Activated naive CD4-positive, alpha-beta T cell treated with anti-CD3 and anti-CD28 coated beads for 36 hours (primary cell): ENCODE results near the gene CDHR3. TPM values are rescaled to one million over a fixed set of nuclear protein-coding genes. Genes with fewer than 3 reads are reported as not detected.

Experiments
- CTCF ChIA-PET: fragments of 350-600 bp; sonication (Branson Sonifier 250); formaldehyde crosslinking; loops from one replicate; lab custom pipeline; 2021; ENCODE audit warnings: antibody characterized with exemption; lab: Charles Lee
- DNase-seq: peaks from one replicate; pipeline ENCODE4 v3.0.0-alpha.2; 2020
- H3K27ac Mint-ChIP-seq: one replicate; pipeline ENCODE4 v1.8.0; 2021; ENCODE audit warnings: mild to moderate bottlenecking, mixed read lengths
- H3K27me3 Mint-ChIP-seq: one replicate; pipeline ENCODE4 v1.8.0; 2021; ENCODE audit warnings: low read depth, mixed read lengths
- H3K36me3 Mint-ChIP-seq: one replicate; pipeline ENCODE4 v1.8.0; 2021; ENCODE audit warnings: low read depth, mixed read lengths
- H3K4me1 Mint-ChIP-seq: one replicate; pipeline ENCODE4 v1.8.0; 2021; ENCODE audit warnings: low read depth, mixed read lengths
- H3K4me3 Mint-ChIP-seq: one replicate; pipeline ENCODE4 v1.8.0; 2021; ENCODE audit warnings: mild to moderate bottlenecking, moderate library complexity, mixed read lengths
- H3K9me3 Mint-ChIP-seq: one replicate; pipeline ENCODE4 v1.8.0; 2021; ENCODE audit warnings: mixed read lengths
- intact Hi-C: fragments of 100-400 bp; cut with micrococcal nuclease; formaldehyde crosslinking; loops from one replicate; pipeline ENCODE4 v1.15.1; 2023
- total RNA-seq, 2 experiments: library from RNA; stranded (reverse); gene quantifications; one replicate each; pipeline ENCODE4 v1.2.3, GENCODE V29; 2021

Gene CDHR3
- total RNA-seq, 2 experiments from 2014 or later = 0.52 to 0.93 TPM

DNA sequence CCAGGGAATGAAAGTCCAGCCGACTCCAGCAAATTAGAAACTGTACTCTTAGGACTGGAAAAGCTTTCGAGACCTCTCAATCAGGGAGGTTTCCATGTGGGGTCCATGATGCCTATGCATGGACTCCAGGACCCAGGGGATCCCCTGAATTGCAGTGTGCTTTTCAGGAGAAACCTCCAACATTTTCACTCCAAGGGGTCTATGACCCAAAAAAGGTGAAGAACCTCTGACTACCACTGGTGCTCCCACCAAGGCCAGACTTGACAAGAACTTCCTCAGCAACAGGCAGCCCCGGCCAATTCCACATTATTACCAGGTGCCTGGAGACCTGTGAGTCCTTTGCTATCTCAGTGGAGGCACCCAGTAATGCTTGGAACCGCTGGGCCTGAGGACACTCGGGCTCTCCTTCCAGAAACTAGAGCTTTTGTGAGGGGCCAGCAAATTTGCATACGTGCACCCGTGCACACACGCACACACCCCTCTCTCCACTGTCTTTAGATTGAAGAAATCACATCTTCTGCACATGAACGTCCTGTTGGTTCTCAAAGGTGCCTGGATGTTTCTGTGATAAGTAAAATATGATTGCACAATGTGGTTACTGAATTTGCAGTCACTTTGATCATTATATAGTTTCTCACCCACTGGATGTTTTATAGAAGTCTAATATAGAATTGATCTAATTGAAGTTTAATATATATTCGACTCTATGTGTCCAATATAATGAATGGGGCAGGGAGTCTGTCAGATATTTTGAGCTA lies 94.3 kb downstream of the CDHR3 start:
- Mint-ChIP-seq H3K36me3 (no peaks in the 10 kb centered on the region), H3K4me1 (peaks cover 23% of the 10 kb centered on the region), H3K27ac (no peak overlapping the region), H3K27me3 (no peaks in the 10 kb centered on the region), H3K9me3 (no peaks in the 10 kb centered on the region), H3K4me3 (no peak overlapping the region)
- no peak for DNase-seq
- CTCF ChIA-PET = interaction anchor here (0.5 to 8.2 kb wide), 21 partner anchors 9 to 119 kb away, joined by 3 to 185 read pairs (median 4); no protein-coding TSS in a partner anchor
- intact Hi-C loops = loop anchor here (1.0 to 10.0 kb wide), 3 partner anchors 96 to 407 kb away; no protein-coding TSS in a partner anchor

DNA sequence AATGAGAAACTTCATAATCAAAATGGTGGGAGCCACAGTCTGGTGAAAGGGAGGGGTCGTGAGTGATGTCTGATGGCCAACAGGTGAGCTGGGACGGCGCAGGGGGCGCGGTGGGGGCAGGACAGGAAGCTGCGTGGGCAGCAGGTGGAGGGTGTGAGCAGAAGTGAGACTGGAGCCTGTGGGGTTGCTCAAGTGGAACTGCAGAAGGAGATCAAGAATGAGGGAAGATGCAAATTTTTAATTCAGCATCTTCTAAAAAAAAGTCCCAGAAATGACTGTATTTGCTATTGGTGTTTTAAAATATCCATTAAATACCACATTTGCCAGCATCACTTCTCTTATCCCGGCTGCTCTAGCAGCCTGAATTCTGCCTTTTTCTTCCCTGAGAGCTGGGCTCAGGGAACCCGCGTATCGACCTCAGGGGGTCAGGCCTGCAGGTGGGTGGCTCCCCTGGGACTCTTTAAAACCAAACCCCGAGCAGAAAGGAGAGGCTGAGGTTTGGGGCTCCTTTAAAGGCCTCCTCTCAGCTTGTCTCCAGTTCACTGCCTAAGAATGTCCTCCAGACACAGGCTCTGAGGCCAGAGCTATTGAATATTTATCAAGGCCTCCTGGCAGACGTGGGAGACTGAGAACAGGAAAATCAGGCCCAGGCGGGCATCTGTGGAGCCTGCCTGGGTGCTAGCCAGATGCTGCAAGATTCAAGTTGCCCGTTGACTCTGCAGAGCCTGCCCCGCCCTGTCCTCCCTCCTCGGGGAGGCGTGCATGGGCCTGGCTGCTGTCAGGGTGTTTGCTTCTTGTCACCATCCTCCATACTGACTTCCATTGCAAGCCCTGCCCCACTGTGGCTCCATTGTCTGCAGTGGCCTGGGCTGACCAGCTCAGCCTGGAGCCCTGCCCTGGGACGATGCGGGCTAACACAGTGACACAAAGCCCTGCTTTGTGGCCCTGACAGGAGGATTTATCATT lies 95.2 kb downstream of the CDHR3 start:
- peak; percentile 48 for DNase-seq
- Mint-ChIP-seq H3K4me1 (peaks cover 32% of the 10 kb centered on the region), H3K36me3 (no peaks in the 10 kb centered on the region), H3K27me3 (no peaks in the 10 kb centered on the region), H3K27ac (no peak overlapping the region), H3K4me3 (no peak overlapping the region), H3K9me3 (no peaks in the 10 kb centered on the region)
- intact Hi-C loops = loop anchor here (1.0 to 10.0 kb wide), 3 partner anchors 95 to 407 kb away; no protein-coding TSS in a partner anchor
- CTCF ChIA-PET = interaction anchor here (0.5 to 8.2 kb wide), 16 partner anchors 9 to 118 kb away, joined by 3 to 185 read pairs (median 4); no protein-coding TSS in a partner anchor

DNA sequence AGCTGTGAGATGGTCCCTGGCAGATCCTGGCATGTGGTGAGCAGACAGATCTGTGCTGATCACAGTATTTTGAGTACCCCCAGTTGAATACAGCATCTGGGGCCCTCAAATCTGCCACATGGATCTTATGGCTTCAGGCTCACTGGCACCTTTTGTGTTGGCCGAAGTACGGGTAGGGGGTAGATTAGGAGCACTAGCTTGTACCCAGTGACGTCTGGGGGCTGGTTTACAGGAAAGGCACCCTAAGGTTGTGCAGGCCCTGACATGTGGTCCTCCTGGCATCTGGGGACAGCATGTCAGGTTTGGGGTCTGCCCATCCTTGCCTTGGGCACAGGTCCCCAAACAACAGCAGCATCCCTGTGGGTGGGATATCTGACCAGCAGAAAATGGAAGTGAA lies 95.9 kb downstream of the CDHR3 start:
- peaks cover 37% of the 10 kb centered on the region for H3K4me1 Mint-ChIP-seq
- H3K4me3 Mint-ChIP-seq = no peak overlapping the region
- intact Hi-C loops = loop anchor here (10.0 kb wide), 1 partner anchor 406 kb away; no protein-coding TSS in a partner anchor
- no peaks in the 10 kb centered on the region for H3K27me3 Mint-ChIP-seq
- no peak overlapping the region for H3K27ac Mint-ChIP-seq
- H3K9me3 Mint-ChIP-seq = no peaks in the 10 kb centered on the region
- CTCF ChIA-PET = interaction anchor here (0.6 to 8.2 kb wide), 5 partner anchors 13 to 448 kb away, joined by 3 to 185 read pairs (median 28); no protein-coding TSS in a partner anchor
- DNase-seq = no peak
- H3K36me3 Mint-ChIP-seq = no peaks in the 10 kb centered on the region

GRCh38 chr7:106059556-106059955 lies 96.5 kb downstream of the CDHR3 start:
- intact Hi-C loops = loop anchor here (10.0 kb wide), 1 partner anchor 405 kb away; no protein-coding TSS in a partner anchor
- no peak for DNase-seq
- Mint-ChIP-seq H3K9me3 (no peaks in the 10 kb centered on the region), H3K36me3 (no peaks in the 10 kb centered on the region), H3K27me3 (no peaks in the 10 kb centered on the region), H3K4me1 (peaks cover 37% of the 10 kb centered on the region), H3K27ac (no peak overlapping the region), H3K4me3 (no peak overlapping the region)
- CTCF ChIA-PET = interaction anchor here (0.6 to 8.2 kb wide), 5 partner anchors 12 to 447 kb away, joined by 3 to 185 read pairs (median 28); no protein-coding TSS in a partner anchor

DNA sequence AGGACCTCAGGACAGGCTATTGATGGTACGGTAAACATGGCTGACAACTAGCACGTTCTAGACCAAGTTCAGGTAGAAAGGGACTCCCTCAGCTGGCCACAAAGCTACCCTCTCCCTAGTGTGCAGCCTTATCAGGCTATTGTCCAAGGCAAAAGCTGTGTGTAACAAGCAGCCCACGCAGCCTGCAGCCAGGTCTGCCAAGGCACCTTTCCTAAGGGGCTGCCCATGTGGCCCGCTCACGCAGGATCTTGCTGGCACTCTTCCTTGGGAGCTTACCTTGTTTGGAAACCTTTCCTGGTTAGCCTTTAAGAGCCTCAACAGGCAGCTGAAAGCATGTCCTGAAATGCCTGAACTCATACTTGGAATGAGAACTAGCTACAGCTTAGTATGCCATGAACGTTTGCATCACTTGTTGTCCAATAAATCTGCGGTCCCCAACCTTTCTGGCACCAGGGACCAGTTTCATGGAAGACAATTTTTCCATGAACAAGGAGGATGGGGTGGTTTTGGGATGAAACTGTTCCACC lies 97.4 kb downstream of the CDHR3 start:
- H3K4me1 Mint-ChIP-seq = peaks cover 37% of the 10 kb centered on the region
- CTCF ChIA-PET = interaction anchor here (1.0 to 8.2 kb wide), 3 partner anchors 53 to 108 kb away, joined by 3 to 185 read pairs (median 3); no protein-coding TSS in a partner anchor
- intact Hi-C loops = no loop called here
- no peak for DNase-seq
- no peak overlapping the region for H3K4me3 Mint-ChIP-seq
- no peaks in the 10 kb centered on the region for H3K9me3 Mint-ChIP-seq
- H3K27me3 Mint-ChIP-seq = no peaks in the 10 kb centered on the region
- H3K36me3 Mint-ChIP-seq = no peaks in the 10 kb centered on the region
- H3K27ac Mint-ChIP-seq = no peak overlapping the region

GRCh38 chr7:106061301-106061979 lies 98.4 kb downstream of the CDHR3 start:
- CTCF ChIA-PET = interaction anchor here (1.1 to 8.2 kb wide), 2 partner anchors 52 to 92 kb away, joined by 3 to 185 read pairs; no protein-coding TSS in a partner anchor
- Mint-ChIP-seq H3K4me3 (no peak overlapping the region), H3K36me3 (no peaks in the 10 kb centered on the region), H3K9me3 (no peaks in the 10 kb centered on the region), H3K27me3 (no peaks in the 10 kb centered on the region), H3K4me1 (peaks cover 37% of the 10 kb centered on the region), H3K27ac (no peak overlapping the region)
- no peak for DNase-seq
- intact Hi-C loops = no loop called here

DNA sequence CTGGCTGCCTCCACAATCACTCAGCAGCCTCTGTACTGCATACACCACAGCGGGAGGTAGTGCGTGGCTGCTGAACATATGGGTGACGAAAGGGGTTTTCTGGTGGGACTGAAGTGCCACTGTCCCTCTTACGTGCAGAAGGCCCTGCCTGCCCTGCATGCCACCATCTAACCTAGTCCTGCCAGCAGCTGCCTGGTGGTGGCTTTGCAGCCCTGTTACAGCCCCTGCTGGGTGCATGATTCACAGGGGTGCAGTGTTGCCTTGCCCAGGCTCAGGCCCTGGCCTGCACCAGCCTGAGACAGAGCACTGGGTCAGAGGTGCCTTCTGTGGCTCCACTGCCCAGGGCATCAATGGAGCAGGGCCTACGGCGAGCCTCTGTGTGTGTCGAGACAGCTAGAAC lies 98.9 kb downstream of the CDHR3 start:
- Mint-ChIP-seq H3K27me3 (no peaks in the 10 kb centered on the region), H3K36me3 (no peaks in the 10 kb centered on the region), H3K4me1 (peaks cover 35% of the 10 kb centered on the region), H3K27ac (peak overlapping the region; percentile 3), H3K9me3 (no peaks in the 10 kb centered on the region), H3K4me3 (no peak overlapping the region)
- CTCF ChIA-PET = interaction anchor here (8.2 kb wide), 1 partner anchor 91 kb away, joined by 185 read pairs; no protein-coding TSS in a partner anchor
- no peak for DNase-seq
- intact Hi-C loops = no loop called here

- intact Hi-C loops = no loop called here
- no peak for DNase-seq
- H3K27me3 Mint-ChIP-seq = no peaks in the 10 kb centered on the region
- no peaks in the 10 kb centered on the region for H3K36me3 Mint-ChIP-seq
- CTCF ChIA-PET = interaction anchor here (8.2 kb wide), 1 partner anchor 90 kb away, joined by 185 read pairs; no protein-coding TSS in a partner anchor
- peak overlapping the region; percentile 76 for H3K27ac Mint-ChIP-seq
- H3K4me1 Mint-ChIP-seq = peaks cover 29% of the 10 kb centered on the region
- no peak overlapping the region for H3K4me3 Mint-ChIP-seq
- no peaks in the 10 kb centered on the region for H3K9me3 Mint-ChIP-seq
These were observed 99.5 kb downstream of the CDHR3 start for GRCh38 chr7:106062521-106062931.

DNA sequence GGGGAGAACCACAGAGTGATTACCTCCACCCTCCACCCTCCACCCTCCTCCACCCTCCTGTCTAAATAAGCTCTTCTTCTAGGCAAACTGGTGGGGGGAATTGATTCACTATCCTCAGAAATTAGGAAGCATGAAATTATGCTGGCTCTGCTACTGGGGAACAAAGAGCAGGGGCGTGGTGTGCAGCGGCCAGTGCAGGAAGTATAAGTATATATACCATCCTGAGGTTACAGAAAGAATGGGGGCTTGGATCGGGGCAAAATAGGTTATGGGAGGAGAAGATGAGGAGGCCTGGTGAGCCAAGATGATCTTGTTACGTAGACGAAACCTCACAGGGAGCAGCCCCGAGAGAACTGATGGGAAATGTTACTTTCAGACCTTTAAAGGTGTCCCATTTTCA lies 100.0 kb downstream of the CDHR3 start:
- no peak overlapping the region for H3K4me3 Mint-ChIP-seq
- no peaks in the 10 kb centered on the region for H3K36me3 Mint-ChIP-seq
- H3K4me1 Mint-ChIP-seq = peaks cover 26% of the 10 kb centered on the region
- CTCF ChIA-PET = interaction anchor here (1.9 kb wide), 1 partner anchor 49 kb away, joined by 5 read pairs; the partner anchor contains the start of gene SYPL1
- intact Hi-C loops = no loop called here
- no peaks in the 10 kb centered on the region for H3K27me3 Mint-ChIP-seq
- DNase-seq = no peak
- no peaks in the 10 kb centered on the region for H3K9me3 Mint-ChIP-seq
- peak overlapping the region; percentile 76 for H3K27ac Mint-ChIP-seq

DNA sequence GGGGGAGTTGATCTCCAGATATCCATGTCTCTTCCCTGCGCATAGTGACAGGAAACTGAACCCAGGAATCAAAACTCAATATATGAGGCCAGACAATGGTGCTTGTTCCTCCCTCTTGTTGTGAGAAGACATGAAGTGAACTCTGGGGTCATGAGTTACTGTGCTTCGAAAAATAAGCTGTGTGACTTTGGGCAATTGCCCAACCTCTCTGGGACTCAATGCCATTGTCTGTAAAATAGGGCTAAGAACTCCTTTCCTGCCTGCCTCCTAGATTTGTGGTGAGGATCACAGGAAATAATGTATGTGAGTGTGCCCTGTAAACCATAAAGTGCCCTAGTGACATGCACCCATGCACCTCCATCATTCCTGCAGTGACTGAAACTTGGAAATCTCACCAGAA lies 100.6 kb downstream of the CDHR3 start:
- H3K4me1 Mint-ChIP-seq = peaks cover 21% of the 10 kb centered on the region
- H3K27ac Mint-ChIP-seq = no peak overlapping the region
- H3K4me3 Mint-ChIP-seq = no peak overlapping the region
- no peaks in the 10 kb centered on the region for H3K9me3 Mint-ChIP-seq
- no peaks in the 10 kb centered on the region for H3K36me3 Mint-ChIP-seq
- intact Hi-C loops = no loop called here
- no peak for DNase-seq
- no peaks in the 10 kb centered on the region for H3K27me3 Mint-ChIP-seq
- CTCF ChIA-PET = interaction anchor here (1.9 kb wide), 1 partner anchor 48 kb away, joined by 5 read pairs; the partner anchor contains the start of gene SYPL1

GRCh38 chr7:106064316-106064715 lies 101.3 kb downstream of the CDHR3 start:
- intact Hi-C loops = no loop called here
- Mint-ChIP-seq H3K4me3 (no peak overlapping the region), H3K27me3 (no peaks in the 10 kb centered on the region), H3K4me1 (peaks cover 21% of the 10 kb centered on the region), H3K9me3 (no peaks in the 10 kb centered on the region), H3K36me3 (no peaks in the 10 kb centered on the region), H3K27ac (no peak overlapping the region)
- DNase-seq = no peak
- CTCF ChIA-PET = interaction anchor here (1.9 kb wide), 1 partner anchor 47 kb away, joined by 5 read pairs; the partner anchor contains the start of gene SYPL1
